ENCODE results near the gene BCKDK. TPM values are rescaled to one million over a fixed set of nuclear protein-coding genes. Genes with fewer than 3 reads are reported as not detected.

Gene BCKDK
- total and polyA plus RNA-seq, 2 of the 8 experiments (the other 6 are each of a cell fraction or from before 2014, with no cell fraction given): 49.6 to 77.1 TPM

GRCh38 chr16:31132303-31132979 is 24.3 kb downstream of the BCKDK start (continued):
- TF ChIP-seq CHD7 (IDR thresholded peaks at IDR 0.05; ENCODE audit: insufficient replicate concordance, low read length): no peak
- no peak for TF ChIP-seq SIX5 (IDR thresholded peaks at IDR 0.05; ENCODE audit: low read depth, low read length)
- no peak for TF ChIP-seq TBP (IDR thresholded peaks at IDR 0.05; ENCODE audit: low read depth, low read length)
- TF ChIP-seq ASH2L (IDR thresholded peaks at IDR 0.05; ENCODE audit: low read length): no peak
